ENCODE measurements around the gene ARCN1. TPM values are rescaled to one million over a fixed set of nuclear protein-coding genes. Genes with fewer than 3 reads are reported as not detected.

Gene ARCN1
- total and polyA plus RNA-seq, 2 of the 4 experiments (the other 2 are of a cell fraction), result 148 to 212 TPM

GRCh38 chr11:118587952-118588351, 15.7 kb downstream of the ARCN1 start:
- H3K79me1 ChIP-seq (ENCODE audit: low read depth in 1 of 2, low read length in 2 of 2), result peaks cover 27 to 48% of the 10 kb centered on the region in 2 experiments
- TF ChIP-seq USF2 (IDR thresholded peaks at IDR 0.05; ENCODE audit: low read depth, low read length) (no peak), CHD1 (IDR thresholded peaks at IDR 0.05; ENCODE audit: low read depth, low read length) (no peak), MXI1 (IDR thresholded peaks at IDR 0.05; ENCODE audit: borderline replicate concordance, low read depth, low read length) (no peak), RFX5 (IDR thresholded peaks at IDR 0.05; ENCODE audit: low read depth, low read length) (no peak), ELK1 (IDR thresholded peaks at IDR 0.05; ENCODE audit: borderline replicate concordance, low read depth, low read length) (no peak), POLR2A (IDR thresholded peaks at IDR 0.05; ENCODE audit: low read depth, low read length) (no peak), NFE2L2 (IDR thresholded peaks at IDR 0.05; ENCODE audit: low read depth, low read length) (no peak), FOS (IDR thresholded peaks at IDR 0.05; ENCODE audit: low read depth, low read length) (no peak), CTCF (conservative IDR thresholded peaks at IDR 0.05; ENCODE audit: low read depth, low read length) (no peak), RCOR1 (IDR thresholded peaks at IDR 0.05; ENCODE audit: insufficient replicate concordance, low read length) (no peak), BHLHE40 (IDR thresholded peaks at IDR 0.05; ENCODE audit: low read depth, low read length) (no peak), SMC3 (IDR thresholded peaks at IDR 0.05; ENCODE audit: low read depth, low read length) (no peak)
- in situ Hi-C loops (cut with MboI; ENCODE audit: low sequenced_read_pairs) (no loop called here), dilution Hi-C loops (cut with HindIII; ENCODE audit: low sequenced_read_pairs, unreplicated experiment) (no loop called here), intact Hi-C loops (cut with micrococcal nuclease) (no loop called here)
- H2BK20ac ChIP-seq (ENCODE audit: low read depth, low read length), result no peak overlapping the region
- H2BK5ac ChIP-seq (ENCODE audit: low read depth, low read length, poor library complexity, severe bottlenecking), result no peak overlapping the region
- WGBS, 2 experiments (ENCODE audit: extremely low coverage in 2 of 2, insufficient read length in 1 of 2), result no CpG with 5 or more reads among the region's 1 CpG
- ChIA-PET CTCF (no interaction called here), POLR2A (ENCODE audit: unreplicated experiment) (no interaction called here)
- H4K5ac ChIP-seq (ENCODE audit: low read depth, low read length), result no peak overlapping the region
- H3K9ac ChIP-seq (ENCODE audit: low read depth, low read length), result no peak overlapping the region
- ATAC-seq (ENCODE audit: low read depth) (no peak), DNase-seq (no peak)
- H3K4ac ChIP-seq (ENCODE audit: low read depth, low read length), result no peak overlapping the region
- H3K9me3 ChIP-seq (ENCODE audit: control insufficient read depth, insufficient read depth, low read length), result no peaks in the 10 kb centered on the region
- H2AFZ ChIP-seq (replicated peaks; ENCODE audit: low read length, poor library complexity), result no peak overlapping the region
- no peak overlapping the region for H2BK120ac ChIP-seq (ENCODE audit: low read depth, low read length)
- H2AK9ac ChIP-seq (replicated peaks; ENCODE audit: low read depth, low read length, poor library complexity), result no peak overlapping the region
- H3K9me1 ChIP-seq (ENCODE audit: insufficient read depth, low read length), result no peaks in the 10 kb centered on the region
- H4K20me1 ChIP-seq (ENCODE audit: insufficient read depth, low read length), result peaks cover 51% of the 10 kb centered on the region
- no peak overlapping the region for H4K91ac ChIP-seq (ENCODE audit: insufficient read depth, low read depth, low read length)
- no peaks in the 10 kb centered on the region for H3K27me3 ChIP-seq (ENCODE audit: control insufficient read depth, insufficient read depth, low read length)
- no peak overlapping the region for H4K8ac ChIP-seq (ENCODE audit: low read depth in 2 of 2, low read length in 2 of 2)
- no peak overlapping the region for H2BK15ac ChIP-seq (ENCODE audit: low read depth, low read length)
- H3K36me3 ChIP-seq (ENCODE audit: control insufficient read depth, insufficient read depth, low read length), result peaks cover 68% of the 10 kb centered on the region
- H3K14ac ChIP-seq (replicated peaks; ENCODE audit: low read depth, low read length), result no peak overlapping the region
- H3K23ac ChIP-seq (ENCODE audit: low read depth, low read length), result no peak overlapping the region
- no TSS peak for BruUV-seq (replicated peaks)
- no peak overlapping the region for H2AK5ac ChIP-seq (ENCODE audit: low read depth, low read length)
- H3K18ac ChIP-seq (ENCODE audit: low read depth, low read length), result no peak overlapping the region
- H3K4me2 ChIP-seq (ENCODE audit: low read depth, low read length), result no peak overlapping the region
- no peak overlapping the region for H3K4me3 ChIP-seq (ENCODE audit: insufficient read depth, low read depth, low read length)
- no peaks in the 10 kb centered on the region for H3K4me1 ChIP-seq (ENCODE audit: control insufficient read depth, insufficient read depth, low read length)
- no peak overlapping the region for H3K56ac ChIP-seq (ENCODE audit: extremely low read depth, insufficient read depth, low read length)
- no peak overlapping the region for H3K27ac ChIP-seq (ENCODE audit: insufficient read depth, low read length)

All from IMR-90 (cell line).